ENCODE results near the gene DSP.

DNA sequence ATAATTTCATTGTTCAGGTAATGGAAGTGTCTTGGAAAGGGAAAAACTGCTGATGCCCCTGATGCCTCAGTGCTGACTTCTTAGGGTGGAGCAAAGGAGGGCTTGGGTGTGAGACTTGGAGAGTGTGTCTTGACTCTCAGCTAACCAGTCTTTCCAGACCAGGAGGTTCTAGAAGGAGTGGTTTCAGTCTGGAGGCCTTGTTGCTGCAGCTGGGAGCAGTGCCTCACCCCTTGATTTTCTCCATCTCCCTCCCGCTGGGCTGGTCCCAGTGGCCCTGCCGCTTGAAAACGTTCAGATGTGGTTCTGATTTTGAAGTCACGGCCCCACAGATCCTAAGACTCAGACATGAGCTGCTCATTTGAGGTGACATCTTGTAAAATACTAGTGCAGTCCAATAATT is 5.4 kb downstream of the DSP start:
- TF ChIP-seq, protein P1, sequence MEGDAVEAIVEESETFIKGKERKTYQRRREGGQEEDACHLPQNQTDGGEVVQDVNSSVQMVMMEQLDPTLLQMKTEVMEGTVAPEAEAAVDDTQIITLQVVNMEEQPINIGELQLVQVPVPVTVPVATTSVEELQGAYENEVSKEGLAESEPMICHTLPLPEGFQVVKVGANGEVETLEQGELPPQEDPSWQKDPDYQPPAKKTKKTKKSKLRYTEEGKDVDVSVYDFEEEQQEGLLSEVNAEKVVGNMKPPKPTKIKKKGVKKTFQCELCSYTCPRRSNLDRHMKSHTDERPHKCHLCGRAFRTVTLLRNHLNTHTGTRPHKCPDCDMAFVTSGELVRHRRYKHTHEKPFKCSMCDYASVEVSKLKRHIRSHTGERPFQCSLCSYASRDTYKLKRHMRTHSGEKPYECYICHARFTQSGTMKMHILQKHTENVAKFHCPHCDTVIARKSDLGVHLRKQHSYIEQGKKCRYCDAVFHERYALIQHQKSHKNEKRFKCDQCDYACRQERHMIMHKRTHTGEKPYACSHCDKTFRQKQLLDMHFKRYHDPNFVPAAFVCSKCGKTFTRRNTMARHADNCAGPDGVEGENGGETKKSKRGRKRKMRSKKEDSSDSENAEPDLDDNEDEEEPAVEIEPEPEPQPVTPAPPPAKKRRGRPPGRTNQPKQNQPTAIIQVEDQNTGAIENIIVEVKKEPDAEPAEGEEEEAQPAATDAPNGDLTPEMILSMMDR (IDR thresholded peaks at IDR 0.05 in 2 of 3, conservative IDR thresholded peaks at IDR 0.05 in 1 of 3; ENCODE audit: borderline replicate concordance in 1 of 3, insufficient read depth in 1 of 3, low read depth in 2 of 3, low read length in 2 of 3), result no peak
- TF ChIP-seq ZNF274 (IDR thresholded peaks at IDR 0.05; ENCODE audit: low read depth, low read length) (no peak), POLR2A (IDR thresholded peaks at IDR 0.05; ENCODE audit: borderline replicate concordance, extremely low read depth, insufficient read depth, insufficient read length) (no peak), YY1 (IDR thresholded peaks at IDR 0.05; ENCODE audit: extremely low read depth, insufficient replicate concordance, low read depth, low read length) (no peak), EZH2phosphoT487 (IDR thresholded peaks at IDR 0.05; ENCODE audit: borderline replicate concordance) (no peak), RAD21 (IDR thresholded peaks at IDR 0.05; ENCODE audit: low read depth) (no peak), POLR2AphosphoS5 (IDR thresholded peaks at IDR 0.05; ENCODE audit: low read depth, low read length) (no peak)
- TF ChIP-seq, protein P2, sequence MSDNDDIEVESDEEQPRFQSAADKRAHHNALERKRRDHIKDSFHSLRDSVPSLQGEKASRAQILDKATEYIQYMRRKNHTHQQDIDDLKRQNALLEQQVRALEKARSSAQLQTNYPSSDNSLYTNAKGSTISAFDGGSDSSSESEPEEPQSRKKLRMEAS (IDR thresholded peaks at IDR 0.05), result no peak
- TF ChIP-seq, protein P3, sequence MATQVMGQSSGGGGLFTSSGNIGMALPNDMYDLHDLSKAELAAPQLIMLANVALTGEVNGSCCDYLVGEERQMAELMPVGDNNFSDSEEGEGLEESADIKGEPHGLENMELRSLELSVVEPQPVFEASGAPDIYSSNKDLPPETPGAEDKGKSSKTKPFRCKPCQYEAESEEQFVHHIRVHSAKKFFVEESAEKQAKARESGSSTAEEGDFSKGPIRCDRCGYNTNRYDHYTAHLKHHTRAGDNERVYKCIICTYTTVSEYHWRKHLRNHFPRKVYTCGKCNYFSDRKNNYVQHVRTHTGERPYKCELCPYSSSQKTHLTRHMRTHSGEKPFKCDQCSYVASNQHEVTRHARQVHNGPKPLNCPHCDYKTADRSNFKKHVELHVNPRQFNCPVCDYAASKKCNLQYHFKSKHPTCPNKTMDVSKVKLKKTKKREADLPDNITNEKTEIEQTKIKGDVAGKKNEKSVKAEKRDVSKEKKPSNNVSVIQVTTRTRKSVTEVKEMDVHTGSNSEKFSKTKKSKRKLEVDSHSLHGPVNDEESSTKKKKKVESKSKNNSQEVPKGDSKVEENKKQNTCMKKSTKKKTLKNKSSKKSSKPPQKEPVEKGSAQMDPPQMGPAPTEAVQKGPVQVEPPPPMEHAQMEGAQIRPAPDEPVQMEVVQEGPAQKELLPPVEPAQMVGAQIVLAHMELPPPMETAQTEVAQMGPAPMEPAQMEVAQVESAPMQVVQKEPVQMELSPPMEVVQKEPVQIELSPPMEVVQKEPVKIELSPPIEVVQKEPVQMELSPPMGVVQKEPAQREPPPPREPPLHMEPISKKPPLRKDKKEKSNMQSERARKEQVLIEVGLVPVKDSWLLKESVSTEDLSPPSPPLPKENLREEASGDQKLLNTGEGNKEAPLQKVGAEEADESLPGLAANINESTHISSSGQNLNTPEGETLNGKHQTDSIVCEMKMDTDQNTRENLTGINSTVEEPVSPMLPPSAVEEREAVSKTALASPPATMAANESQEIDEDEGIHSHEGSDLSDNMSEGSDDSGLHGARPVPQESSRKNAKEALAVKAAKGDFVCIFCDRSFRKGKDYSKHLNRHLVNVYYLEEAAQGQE (IDR thresholded peaks at IDR 0.05; ENCODE audit: low read depth), result no peak

All from HCT116 (cell line).